Cardiac septum (tissue), 1 donor: Measurements from ENCODE around the gene GTF2F1. TPM values are rescaled to one million over a fixed set of nuclear protein-coding genes. Genes with fewer than 3 reads are reported as not detected.
"Not testable (repeated sequence)": the region's sequence is repeated elsewhere in the genome, so short reads cannot be mapped to it uniquely, and the experiment has no call there.

Source experiments
- DNase-seq: peaks from one replicate; pipeline ENCODE4 v3.0.0-alpha.2; 2020; ENCODE audit warnings: low spot score
- intact Hi-C: fragments of 100-400 bp; cut with DNase I; formaldehyde crosslinking; loops from one replicate; pipeline ENCODE4 v1.14.0; 2022
- total RNA-seq: library from RNA; stranded (reverse); fragmentation: NEBNext Ultra II Directional; extraction: Animal tissue kit (Norgen Biotek cat#: 25700); gene quantifications from one replicate; pipeline ENCODE4 v1.2.1, GENCODE V29; 2021
- donor health status: DM: no; HTN: no; CAD: no.

GTF2F1 gene
- total RNA-seq, 1 donor from 2014 or later: 30.9 TPM

- no peak for DNase-seq
- intact Hi-C loops: loop anchor here (5.0 kb wide), 1 partner anchor 49 kb away; the partner anchor contains the start of gene ALKBH7
Observed at GRCh38 chr19:6421075-6422014, 28.4 kb upstream of the GTF2F1 start.

- DNase-seq: no peak
- intact Hi-C loops: no loop called here
Observed at GRCh38 chr19:6418562-6418932, 25.6 kb upstream of the GTF2F1 start.

DNA sequence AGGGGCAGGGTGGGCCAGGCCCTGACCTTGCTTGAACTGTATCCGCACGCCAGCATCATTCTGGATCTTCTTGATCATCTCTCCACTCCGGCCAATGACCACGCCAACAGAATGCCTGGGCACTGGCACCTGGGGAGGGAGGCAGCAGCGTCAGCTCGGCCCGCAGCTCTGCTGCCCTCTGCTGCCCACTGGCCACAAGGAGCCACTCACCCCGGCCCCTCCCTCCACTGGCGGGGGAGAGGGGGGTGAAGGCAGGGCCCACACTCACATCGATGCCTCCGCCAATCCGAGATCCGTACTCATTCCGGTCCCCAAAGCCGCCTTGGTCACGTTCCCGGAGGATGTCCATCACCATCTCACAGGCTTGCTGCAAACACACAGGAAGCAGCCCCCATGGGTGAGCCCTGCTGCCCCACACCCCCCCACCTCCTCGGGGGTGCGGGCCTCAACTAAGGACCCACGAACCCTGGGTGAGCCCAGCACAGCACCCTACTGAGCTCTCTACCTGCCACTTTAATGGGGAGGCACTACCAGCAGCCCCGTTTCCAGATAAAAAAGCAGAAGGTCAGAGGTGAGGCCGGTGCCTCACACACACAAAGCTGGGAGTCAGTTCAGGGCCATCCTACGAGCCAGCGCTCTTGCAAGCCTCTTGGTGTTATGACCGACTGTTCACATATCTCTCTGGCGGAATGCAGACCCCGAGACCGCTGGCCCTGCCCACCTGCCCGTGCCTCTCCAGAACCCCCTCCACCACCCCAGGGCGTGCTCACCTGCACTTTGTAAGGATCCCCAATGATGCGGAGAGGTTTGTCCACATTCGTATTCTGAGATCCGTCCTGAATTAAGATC is 25.0 kb upstream of the GTF2F1 start:
- no peak for DNase-seq
- intact Hi-C loops: no loop called here

DNA sequence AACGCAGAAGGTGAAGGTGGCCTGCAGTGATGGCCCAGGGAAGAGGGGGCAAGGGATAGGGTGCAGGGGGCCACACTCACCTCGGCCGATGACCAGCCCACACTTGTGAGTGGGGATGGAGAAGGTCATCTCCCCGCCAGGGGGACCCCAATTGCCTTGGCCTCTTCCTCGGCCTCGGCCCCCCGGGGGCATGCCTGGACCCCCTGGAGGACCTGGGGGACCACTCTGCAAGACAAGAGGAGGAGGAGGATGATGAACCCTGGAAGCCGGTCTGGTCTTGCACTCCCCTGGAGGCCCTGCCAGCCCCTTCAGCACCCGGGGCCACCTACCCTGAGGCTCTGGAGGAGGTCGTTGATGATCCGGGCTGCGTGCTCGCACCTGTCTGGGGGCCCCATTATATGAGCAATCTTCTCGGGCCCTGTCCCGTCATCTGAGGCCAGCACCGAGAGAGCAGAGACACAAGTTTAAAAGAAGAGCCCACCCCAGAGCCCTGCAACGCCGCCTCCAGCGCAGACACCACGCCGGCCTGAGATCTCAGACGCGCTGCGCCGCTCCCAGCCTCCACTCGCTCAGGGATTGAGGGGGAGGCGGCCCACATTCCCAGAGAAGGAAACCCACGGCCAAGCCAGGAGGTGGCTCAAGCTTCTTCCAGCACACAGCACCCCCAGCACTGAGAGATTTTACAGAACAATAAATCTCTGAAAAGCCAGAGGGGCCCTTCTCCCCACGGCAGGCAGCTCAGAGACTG is 23.9 kb upstream of the GTF2F1 start:
- no peak for DNase-seq

GRCh38 chr19:6415591-6416190 is 22.7 kb upstream of the GTF2F1 start:
- DNase-seq: no peak
- intact Hi-C loops: no loop called here

More for the DNA sequence above, 23.9 kb upstream of the GTF2F1 start:
- intact Hi-C loops: no loop called here

DNA sequence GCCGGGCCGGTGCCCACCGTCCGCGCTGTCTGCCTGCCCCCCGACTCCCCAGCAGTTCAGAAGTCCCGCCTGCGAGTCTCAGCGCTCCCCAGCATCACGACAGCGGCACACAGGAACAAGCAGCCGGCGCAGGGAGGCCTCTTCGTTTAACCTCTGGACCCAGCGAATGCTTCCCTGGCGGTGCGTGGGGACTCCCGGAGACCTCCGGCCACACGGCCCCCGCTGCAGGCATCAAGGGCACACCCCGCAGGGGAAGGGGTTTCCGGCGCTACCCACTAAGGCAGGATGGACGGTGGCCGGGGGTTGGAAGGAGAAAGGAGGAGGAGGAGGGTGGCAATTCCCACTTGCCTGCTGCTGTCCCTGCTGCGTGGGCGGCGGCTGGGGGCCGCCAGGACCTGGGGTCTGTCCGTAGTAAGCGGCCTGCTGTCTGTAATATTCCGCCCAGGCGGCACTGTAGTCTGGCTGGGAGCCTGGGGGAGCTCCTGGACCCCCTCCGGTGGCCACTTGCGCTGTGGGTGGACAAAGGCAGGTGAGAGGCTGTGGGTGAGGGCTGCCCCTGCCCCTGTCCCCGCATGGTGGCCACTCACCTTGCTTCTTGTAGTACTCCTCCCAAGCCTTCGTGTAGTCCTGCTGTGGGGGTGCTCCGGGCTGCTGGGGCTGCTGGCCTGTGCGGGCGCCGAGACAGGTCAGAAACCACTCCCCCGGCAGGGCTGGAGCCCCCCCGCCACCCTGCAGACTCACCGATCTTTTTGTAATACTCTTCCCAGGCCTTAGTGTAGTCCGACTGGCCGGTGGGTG is 22.0 kb upstream of the GTF2F1 start:
- intact Hi-C loops: no loop called here
- DNase-seq: no peak

DNA sequence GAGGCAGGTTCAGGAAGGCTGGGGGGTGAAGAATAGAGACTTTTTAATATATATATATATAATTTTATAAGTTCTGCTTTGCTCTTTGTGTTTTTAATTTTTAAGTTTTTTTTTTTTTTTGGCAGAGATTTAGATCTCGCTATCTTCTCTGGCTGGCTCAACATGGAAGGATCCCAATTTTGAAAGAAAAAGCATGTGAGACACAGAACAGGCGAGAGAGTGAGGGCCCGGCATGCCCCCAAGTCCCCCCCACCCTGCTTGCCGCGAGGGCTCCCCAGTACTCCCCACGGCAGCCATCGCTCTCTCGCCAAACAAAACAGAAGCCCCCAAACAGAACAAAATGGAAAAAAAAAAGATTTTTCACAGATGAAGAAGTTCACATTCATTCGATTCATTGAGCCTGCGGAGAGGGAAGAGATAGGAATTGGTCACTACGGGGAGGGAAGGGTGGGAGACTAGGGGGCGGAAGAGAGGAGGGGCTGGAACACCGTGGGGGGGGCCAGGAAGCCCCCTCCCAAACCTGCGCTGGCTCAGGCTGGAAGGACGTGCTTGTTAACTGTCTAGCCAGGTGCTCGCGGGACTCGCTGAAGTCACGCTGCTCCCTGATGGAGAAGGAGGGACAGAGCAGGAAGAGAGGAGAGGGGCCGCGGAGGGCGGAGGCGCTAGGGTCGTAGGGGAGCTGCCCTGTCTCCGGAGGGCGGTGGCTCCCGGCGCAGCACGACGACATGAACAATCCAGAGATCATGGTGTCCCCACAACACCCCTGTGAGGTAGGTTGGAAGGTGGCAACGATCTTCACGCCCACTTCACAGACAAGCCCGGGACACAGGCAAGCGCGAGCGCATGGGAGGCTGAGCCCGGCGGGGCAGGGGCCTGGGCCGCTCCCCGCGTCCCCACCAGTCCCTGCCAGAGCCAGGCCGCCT is 21.0 kb upstream of the GTF2F1 start:
- intact Hi-C loops: no loop called here
- DNase-seq: no peak

GRCh38 chr19:6413291-6413690 is 20.3 kb upstream of the GTF2F1 start:
- DNase-seq: no peak
- intact Hi-C loops: no loop called here

- no peak for DNase-seq
- intact Hi-C loops: no loop called here
Observed at GRCh38 chr19:6412447-6413091, 19.6 kb upstream of the GTF2F1 start.

DNA sequence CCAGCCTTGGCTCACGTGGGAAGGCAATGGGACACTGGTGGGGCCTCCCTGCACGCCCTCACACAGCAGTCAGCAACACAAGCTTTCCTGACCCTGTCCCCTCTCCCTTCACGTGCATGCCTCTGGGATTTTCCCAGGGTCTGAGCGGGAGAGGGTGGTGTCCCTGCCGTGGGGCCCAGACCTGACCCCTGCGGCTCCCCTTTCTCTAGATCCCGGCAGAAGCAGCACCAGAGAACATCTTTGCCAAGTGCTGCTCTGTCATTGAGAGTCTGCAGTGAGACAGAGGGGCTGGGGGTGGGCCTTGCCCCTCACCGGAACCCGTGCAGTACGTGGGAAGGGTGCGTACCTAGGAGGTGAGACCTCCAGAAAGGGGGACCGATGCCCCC is 19.1 kb upstream of the GTF2F1 start:
- intact Hi-C loops: no loop called here

DNA sequence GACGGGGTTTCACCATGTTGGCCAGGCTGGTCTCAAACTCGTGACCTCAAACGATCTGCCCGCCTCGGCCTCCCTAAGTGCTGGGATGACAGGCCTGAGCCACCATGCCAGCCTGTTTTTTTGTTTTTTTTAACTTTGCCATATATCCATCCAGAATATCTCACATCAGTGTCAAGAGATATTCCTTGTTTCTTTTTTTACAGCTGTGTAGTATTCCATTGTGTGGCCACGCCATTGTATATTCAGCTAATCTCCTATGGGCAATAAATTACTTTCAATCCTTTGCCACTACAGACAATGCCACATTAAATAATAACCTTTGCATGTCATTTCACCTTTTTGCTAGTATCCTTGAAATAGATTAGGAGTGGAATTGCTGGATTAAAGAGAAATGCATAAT is 16.4 kb upstream of the GTF2F1 start:
- DNase-seq: no peak
- intact Hi-C loops: no loop called here

More for the DNA sequence above, 19.1 kb upstream of the GTF2F1 start:
- no peak for DNase-seq

GRCh38 chr19:6406401-6406800 is 13.4 kb upstream of the GTF2F1 start:
- no peak for DNase-seq
- intact Hi-C loops: no loop called here

DNA sequence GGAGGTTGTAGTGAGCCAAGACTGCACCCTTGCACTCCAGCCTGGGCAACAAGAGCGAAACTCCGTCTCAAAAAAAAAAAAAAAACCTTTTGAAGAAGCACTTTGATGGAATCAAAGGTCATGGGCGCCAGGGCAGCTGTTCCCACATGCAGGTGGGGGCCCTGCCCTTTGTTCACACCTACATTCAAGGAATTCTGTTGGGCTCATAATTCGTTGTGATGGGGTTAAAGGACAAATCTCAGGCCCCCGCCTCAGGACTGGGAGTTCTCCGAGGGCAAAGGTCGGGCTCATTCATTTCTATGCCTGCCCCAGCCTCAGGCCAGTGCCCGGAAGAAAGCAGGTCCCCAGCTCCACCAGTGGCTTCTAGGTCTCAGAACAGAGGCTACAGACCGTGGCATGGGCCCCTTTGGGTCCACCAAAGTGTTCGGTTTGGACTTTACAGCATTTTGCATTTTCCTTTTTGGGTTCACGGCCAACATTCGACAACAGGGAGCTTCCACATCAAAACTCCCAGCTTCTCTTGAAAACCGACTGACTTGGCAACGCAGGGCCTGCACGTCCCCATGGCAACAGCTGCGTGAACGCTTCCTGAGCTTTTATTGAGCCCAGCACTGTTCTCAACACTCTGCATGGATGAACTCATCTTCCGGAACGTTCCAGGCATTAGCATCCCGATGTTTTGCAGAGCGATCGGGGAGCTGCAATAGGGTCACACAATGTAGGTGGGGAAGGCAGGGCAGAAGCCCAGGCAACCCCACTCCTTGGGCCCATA is 10.1 kb upstream of the GTF2F1 start:
- intact Hi-C loops: no loop called here
- DNase-seq: no peak

- DNase-seq: no peak
- intact Hi-C loops: no loop called here
Observed at GRCh38 chr19:6402058-6402457, 9.1 kb upstream of the GTF2F1 start.

GRCh38 chr19:6400062-6400944 is 7.3 kb upstream of the GTF2F1 start:
- DNase-seq, intact Hi-C loops: not testable (repeated sequence)
